ENCODE measurements around the gene SLC4A5. TPM values are rescaled to one million over a fixed set of nuclear protein-coding genes. Genes with fewer than 3 reads are reported as not detected.
"Not testable (repeated sequence)": the region's sequence is repeated elsewhere in the genome, so short reads cannot be mapped to it uniquely, and the experiment has no call there.

The SLC4A5 gene
- total RNA-seq, 8 experiments from 2014 or later, result 0.25 to 5.9 (median 2.8) TPM

DNA sequence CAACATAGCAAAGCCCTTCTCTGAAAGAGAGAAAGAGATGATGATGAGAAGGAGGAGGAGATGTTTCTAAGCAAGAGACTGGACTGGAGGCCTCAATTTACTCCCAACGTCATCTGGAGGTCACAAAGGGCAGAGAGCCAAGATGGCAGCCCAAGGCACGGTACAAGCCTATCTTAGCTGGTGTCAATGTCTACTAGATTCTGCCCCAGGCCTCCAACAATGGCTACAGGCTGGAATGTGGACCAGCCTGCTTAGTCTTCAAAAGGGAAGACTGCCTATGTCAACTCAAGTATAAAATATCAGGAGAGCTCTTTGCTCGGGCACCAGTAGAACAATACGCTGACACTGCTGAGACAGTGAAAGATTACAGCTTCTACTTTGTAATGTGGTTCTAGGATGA lies 6.7 kb upstream of the SLC4A5 start:
- in situ Hi-C loops (cut with MboI; ENCODE audit: low pct_unique_long_range_greater_than_20kb in 2 of 9, low sequenced_read_pairs in 9 of 9, unreplicated experiment in 9 of 9), result no loop called here
- H3K4me1 ChIP-seq (replicated peaks in 1 of 2), result no peaks in the 10 kb centered on the region
- ATAC-seq (replicated peaks in 6 of 8), result no peak
- no peak overlapping the region for H3K4me3 ChIP-seq
- 56 to 100% (median 86%) methylated on average over 1 to 4 of the region's 4 CpGs; no CpG with 5 or more reads in 3 of the 10 experiments for WGBS, 10 experiments
- no peak overlapping the region for H3K27ac ChIP-seq

DNA sequence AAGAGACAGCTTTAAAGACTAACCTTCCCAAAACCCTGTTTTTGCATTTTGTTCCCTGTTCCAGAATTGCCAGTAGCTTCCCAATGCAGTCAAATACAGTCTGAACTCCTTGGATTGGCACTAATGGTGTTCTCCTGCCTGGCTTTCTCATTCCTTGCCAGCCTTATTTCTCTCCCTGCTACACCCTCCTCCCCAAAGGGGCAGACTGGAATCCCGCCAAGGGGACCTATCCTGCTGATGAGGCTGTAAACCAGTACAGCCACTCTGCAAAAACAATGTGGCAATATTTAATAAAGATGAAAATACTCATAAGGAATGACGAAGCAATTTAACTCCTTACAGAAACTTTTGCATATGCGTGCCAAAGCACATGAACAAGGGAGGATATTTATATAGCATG lies 4.5 kb upstream of the SLC4A5 start:
- 33 to 100% (median 92%) methylated on average over 1 to 3 of the region's 3 CpGs; no CpG with 5 or more reads in 2 of the 10 experiments for WGBS, 10 experiments
- Histone ChIP-seq H3K27ac (no peak overlapping the region), H3K4me1 (replicated peaks in 1 of 2) (no peaks in the 10 kb centered on the region), H3K4me3 (no peak overlapping the region)
- in situ Hi-C loops (cut with MboI; ENCODE audit: low pct_unique_long_range_greater_than_20kb in 2 of 9, low sequenced_read_pairs in 9 of 9, unreplicated experiment in 9 of 9), result no loop called here
- ATAC-seq (replicated peaks in 6 of 8), result peak in 3 of 8 experiments; percentile 36 to 64 (median 51)

DNA sequence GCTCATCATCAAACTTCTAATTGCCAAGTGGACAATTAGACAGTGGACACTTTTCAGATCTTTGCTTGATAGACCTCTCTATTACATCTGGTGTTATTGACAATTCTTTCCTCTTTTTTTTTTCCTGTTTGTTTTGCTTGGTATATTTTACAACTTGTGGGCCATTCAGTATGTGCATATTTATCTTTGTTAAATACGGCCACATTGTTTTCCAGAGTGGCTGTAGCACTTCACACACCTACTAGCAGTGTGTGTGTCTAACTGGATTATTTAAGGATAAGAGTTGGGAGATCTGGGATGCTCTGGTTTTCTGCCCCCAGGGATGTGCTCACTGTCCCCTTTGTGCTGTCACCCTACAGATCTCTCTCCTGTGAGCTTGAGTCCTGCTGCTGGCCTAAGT lies 4.1 kb upstream of the SLC4A5 start:
- Histone ChIP-seq H3K4me3 (no peak overlapping the region), H3K4me1 (replicated peaks in 1 of 2) (no peaks in the 10 kb centered on the region), H3K27ac (no peak overlapping the region)
- 0 to 86% (median 60%) methylated on average over 1 of the region's 1 CpG; no CpG with 5 or more reads in 3 of the 10 experiments for WGBS, 10 experiments
- peak in 3 of 8 experiments; percentile 81 to 89 (median 89) for ATAC-seq (replicated peaks in 6 of 8)
- in situ Hi-C loops (cut with MboI; ENCODE audit: low pct_unique_long_range_greater_than_20kb in 2 of 9, low sequenced_read_pairs in 9 of 9, unreplicated experiment in 9 of 9), result no loop called here

DNA sequence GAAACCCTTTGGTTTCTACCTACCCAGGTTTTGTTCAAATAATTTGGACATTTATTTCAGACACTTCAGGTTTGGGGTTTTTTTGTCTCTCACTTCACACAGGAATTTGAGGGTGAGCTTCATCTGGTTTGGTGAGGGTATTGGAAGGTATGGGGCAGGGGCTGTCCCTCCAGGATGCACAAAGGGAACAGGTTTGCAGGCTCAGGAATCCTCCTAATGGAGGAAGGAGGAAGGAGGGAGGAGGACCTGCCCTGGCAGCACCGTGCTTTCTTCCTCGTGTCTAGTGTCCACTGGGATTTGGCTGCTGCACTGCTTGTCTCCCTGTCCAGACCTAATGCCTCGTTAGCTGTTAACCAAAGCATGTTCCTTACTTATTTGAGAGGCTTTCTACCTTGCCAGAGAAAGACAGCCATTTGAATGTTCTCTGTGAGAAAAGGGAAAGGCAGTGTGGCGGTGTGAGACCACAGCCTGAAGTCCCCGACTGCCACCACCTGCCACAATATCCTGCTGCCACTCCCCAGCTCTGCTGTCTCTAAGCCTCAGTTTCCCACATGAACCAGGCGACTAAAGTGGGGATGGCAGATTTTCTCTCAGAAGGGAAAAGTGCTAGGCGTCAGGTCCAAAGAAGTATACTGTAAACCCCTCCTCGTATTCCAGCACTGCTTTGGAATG lies 2.2 kb upstream of the SLC4A5 start:
- in situ Hi-C loops (cut with MboI; ENCODE audit: low pct_unique_long_range_greater_than_20kb in 2 of 9, low sequenced_read_pairs in 9 of 9, unreplicated experiment in 9 of 9), result no loop called here
- Histone ChIP-seq H3K4me3 (no peak overlapping the region), H3K4me1 (replicated peaks in 1 of 2) (no peaks in the 10 kb centered on the region), H3K27ac (no peak overlapping the region)
- no peak for ATAC-seq (replicated peaks in 6 of 8)
- WGBS, 10 experiments, result 30 to 100% (median 86%) methylated on average over 2 to 7 of the region's 8 CpGs

DNA sequence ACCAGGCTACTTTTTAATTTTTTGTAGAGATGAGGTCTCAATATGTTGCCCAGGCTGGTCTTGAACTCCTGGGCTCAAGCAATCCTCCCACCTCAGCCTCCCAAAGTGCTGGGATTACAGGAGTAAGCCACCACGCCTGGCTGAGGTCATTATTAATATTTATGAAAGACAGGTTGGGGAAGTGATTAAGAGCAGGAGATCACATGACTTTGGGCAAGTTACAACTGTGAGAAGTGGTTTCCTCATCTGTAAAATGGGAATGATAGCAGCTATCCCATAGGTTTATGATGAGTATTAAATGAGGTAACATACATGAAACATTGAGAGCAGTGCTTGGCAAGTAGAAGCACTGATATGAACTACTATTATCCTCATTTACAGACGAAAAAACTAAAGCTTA lies 7.0 kb downstream of the SLC4A5 start:
- H3K4me1 ChIP-seq (replicated peaks in 1 of 2); ATAC-seq (replicated peaks in 6 of 8); H3K27ac ChIP-seq; H3K4me3 ChIP-seq; in situ Hi-C loops (cut with MboI; ENCODE audit: low pct_unique_long_range_greater_than_20kb in 2 of 9, low sequenced_read_pairs in 9 of 9, unreplicated experiment in 9 of 9): not testable (repeated sequence)
- 0 to 72% (median 53%) methylated on average over 1 to 2 of the region's 2 CpGs; no CpG with 5 or more reads in 3 of the 10 experiments for WGBS, 10 experiments

DNA sequence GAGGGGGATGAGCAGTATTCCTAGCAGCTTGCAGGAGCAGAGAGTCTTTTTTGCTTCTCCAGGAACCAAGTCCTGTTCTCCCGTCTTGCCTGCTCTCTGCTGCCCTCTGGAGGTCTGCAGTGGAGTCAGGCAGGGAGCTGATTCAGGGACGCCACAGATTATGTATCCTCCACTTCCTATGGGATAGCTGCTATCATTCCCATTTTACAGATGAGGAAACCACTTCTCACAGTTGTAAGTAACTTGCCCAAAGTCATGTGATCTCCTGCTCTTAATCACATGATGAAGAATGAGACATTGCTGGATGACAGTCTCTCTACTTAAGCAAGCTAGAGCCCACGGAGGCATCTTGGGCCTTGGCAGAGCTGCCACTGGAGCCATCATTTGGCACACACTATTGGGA lies 8.3 kb downstream of the SLC4A5 start:
- in situ Hi-C loops (cut with MboI; ENCODE audit: low pct_unique_long_range_greater_than_20kb in 2 of 9, low sequenced_read_pairs in 9 of 9, unreplicated experiment in 9 of 9), result no loop called here
- H3K27ac ChIP-seq, result no peak overlapping the region
- ATAC-seq (replicated peaks in 6 of 8), result peak; percentile 75 to 98 (median 90)
- 0 to 50% (median 44%) methylated on average over 1 to 3 of the region's 3 CpGs; no CpG with 5 or more reads in 4 of the 10 experiments for WGBS, 10 experiments
- H3K4me3 ChIP-seq, result no peak overlapping the region
- no peaks in the 10 kb centered on the region for H3K4me1 ChIP-seq (replicated peaks in 1 of 2)

DNA sequence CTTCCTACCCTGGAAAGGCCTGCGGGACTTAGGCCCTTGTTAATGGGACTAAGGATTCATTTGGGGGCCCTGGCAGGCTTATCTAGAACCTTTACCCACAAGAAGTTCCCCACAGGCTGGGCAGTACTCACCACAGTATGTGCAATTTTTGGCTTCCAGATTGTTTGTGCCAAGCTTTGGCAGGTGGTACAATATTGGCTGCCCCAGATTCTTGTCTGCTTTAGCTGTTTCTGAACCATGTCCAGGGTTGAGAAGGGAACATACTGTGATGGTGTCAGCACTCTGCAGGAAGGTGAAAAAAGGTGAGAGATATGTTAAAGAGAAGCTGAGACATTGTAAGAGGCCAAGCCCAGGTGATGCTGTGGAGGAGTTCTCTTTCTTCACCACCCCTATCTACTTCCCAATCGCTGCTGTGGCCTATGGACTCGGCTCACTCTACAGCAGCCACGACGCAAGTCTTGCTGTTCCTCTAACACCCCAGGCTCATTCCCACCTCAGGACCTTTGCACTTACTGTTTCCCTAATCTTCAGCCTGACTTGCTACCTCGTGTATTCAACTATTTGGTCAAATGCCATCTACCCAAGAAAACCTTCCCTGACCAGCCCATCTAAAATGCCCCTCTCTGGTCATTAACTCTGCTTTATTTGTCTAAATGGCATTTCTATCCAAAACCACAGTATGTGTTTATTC lies 9.2 kb downstream of the SLC4A5 start:
- Histone ChIP-seq H3K4me3 (no peak overlapping the region), H3K4me1 (replicated peaks in 1 of 2) (no peaks in the 10 kb centered on the region), H3K27ac (no peak overlapping the region)
- no peak for ATAC-seq (replicated peaks in 6 of 8)
- in situ Hi-C loops (cut with MboI; ENCODE audit: low pct_unique_long_range_greater_than_20kb in 2 of 9, low sequenced_read_pairs in 9 of 9, unreplicated experiment in 9 of 9), result no loop called here
- 28 to 100% (median 90%) methylated on average over 1 to 6 of the region's 6 CpGs; no CpG with 5 or more reads in 1 of the 10 experiments for WGBS, 10 experiments

DNA sequence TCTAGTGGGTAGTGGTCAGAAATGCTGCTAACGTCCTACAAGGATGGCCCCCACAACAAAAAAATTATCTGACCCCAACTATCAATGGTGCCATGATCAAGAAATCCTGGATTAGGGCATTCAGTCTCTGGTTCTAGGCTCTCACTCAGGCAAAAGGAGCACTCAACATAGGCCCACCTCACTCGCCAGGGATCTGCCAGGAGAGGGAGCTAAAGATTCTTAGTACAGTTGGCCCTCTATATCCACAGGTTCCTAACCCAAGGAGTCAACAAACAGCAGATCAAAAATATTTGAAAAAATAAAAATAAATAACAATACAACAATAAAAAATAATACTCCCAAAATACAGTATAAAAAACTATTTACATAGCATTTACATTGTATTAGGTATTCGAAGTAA lies 10.0 kb downstream of the SLC4A5 start:
- no peak overlapping the region for H3K4me3 ChIP-seq
- 25 to 100% (median 58%) methylated on average over 1 to 3 of the region's 3 CpGs for WGBS, 10 experiments
- H3K4me1 ChIP-seq (replicated peaks in 1 of 2), result no peaks in the 10 kb centered on the region
- peak in 4 of 8 experiments; percentile 53 to 79 (median 70) for ATAC-seq (replicated peaks in 6 of 8)
- in situ Hi-C loops (cut with MboI; ENCODE audit: low pct_unique_long_range_greater_than_20kb in 2 of 9, low sequenced_read_pairs in 9 of 9, unreplicated experiment in 9 of 9), result no loop called here
- H3K27ac ChIP-seq, result no peak overlapping the region

DNA sequence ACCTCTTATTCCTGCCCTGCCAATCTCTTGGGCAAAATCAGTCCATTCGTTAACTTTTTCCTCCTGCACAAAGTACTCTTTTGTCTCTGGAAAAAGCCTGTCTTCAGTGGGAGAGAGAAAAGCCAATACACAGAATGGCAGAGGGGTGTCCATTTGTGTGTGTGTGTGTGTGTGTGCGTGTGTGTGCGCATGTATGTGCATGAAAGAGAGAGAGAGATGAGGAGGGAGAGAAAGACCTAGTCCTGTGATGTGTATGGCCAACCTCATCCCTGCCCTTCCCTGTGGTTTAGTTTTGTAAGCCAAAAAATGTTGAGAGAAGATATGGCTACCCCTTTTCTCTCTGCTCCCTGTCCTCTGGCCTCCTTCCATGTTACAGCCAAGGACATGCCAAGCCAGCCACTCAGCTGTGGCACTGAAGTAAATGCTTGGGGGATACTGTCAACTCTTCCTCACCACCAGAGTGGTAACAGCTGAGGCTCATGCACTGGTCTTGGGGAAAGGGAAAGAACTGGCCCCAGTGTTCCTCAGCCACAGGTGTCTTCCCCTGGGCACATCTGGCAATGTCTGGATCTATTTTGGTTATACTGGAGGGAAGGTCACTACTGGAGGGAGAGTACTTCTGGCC lies 10.6 kb downstream of the SLC4A5 start:
- WGBS, 10 experiments, result 67 to 100% (median 80%) methylated on average over 1 to 3 of the region's 3 CpGs; no CpG with 5 or more reads in 4 of the 10 experiments
- H3K4me1 ChIP-seq (replicated peaks in 1 of 2), result no peaks in the 10 kb centered on the region
- in situ Hi-C loops (cut with MboI; ENCODE audit: low pct_unique_long_range_greater_than_20kb in 2 of 9, low sequenced_read_pairs in 9 of 9, unreplicated experiment in 9 of 9), result no loop called here
- H3K4me3 ChIP-seq, result no peak overlapping the region
- no peak overlapping the region for H3K27ac ChIP-seq
- ATAC-seq (replicated peaks in 6 of 8), result peak in 1 of 8 experiments; percentile 14

DNA sequence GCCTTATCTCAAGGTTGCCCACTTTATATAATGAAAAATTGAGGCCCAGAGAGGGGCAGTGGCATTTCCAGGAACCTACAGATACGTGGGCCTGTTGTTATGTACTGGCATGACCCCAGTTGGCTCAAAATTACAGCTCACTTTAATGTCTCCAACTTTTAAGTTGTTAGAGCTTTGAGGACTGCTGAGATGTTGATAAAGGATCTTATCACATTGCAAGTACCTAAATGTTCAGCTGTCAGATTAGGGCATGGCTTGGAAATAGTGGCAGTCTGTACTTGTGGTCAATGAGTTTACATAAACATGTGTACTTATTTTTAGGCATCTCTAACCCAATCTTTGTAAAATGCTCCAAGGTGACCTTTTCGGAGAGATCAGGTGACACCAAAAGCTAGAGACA lies 14.6 kb downstream of the SLC4A5 start:
- no peak for ATAC-seq (replicated peaks in 6 of 8)
- no peak overlapping the region for H3K27ac ChIP-seq
- H3K4me3 ChIP-seq, result no peak overlapping the region
- in situ Hi-C loops (cut with MboI; ENCODE audit: low pct_unique_long_range_greater_than_20kb in 2 of 9, low sequenced_read_pairs in 9 of 9, unreplicated experiment in 9 of 9), result loop anchor here in 1 of 9 experiments (10.0 kb wide), 1 partner anchor 64 kb away; no protein-coding TSS in a partner anchor
- no peaks in the 10 kb centered on the region for H3K4me1 ChIP-seq (replicated peaks in 1 of 2)
- WGBS, 10 experiments, result 0 to 83% (median 73%) methylated on average over 1 to 2 of the region's 2 CpGs; no CpG with 5 or more reads in 3 of the 10 experiments

DNA sequence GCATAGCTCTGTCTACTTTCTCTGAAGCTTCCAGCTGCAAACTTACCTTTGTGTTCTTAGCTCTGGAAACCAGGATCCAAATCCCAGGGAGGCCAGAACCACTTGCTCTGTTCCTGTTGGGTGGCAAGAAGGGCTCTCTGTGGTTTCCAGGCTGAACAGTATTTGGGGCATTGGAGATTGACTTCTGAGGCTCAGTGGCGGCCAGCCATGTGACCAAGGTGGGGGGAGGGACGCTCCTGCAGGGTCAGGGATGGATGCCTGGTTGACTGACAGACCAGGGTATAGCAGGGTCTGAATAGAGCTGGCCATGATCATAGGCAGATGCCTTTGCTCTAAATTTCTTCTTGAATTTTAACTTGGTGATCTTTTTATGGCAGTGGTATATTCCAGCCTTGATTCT lies 15.1 kb downstream of the SLC4A5 start:
- H3K27ac ChIP-seq, result no peak overlapping the region
- no peaks in the 10 kb centered on the region for H3K4me1 ChIP-seq (replicated peaks in 1 of 2)
- no peak overlapping the region for H3K4me3 ChIP-seq
- WGBS, 10 experiments, result 24 to 48% methylated on average over 2 of the region's 2 CpGs; no CpG with 5 or more reads in 8 of the 10 experiments
- ATAC-seq (replicated peaks in 6 of 8), result no peak
- in situ Hi-C loops (cut with MboI; ENCODE audit: low pct_unique_long_range_greater_than_20kb in 2 of 9, low sequenced_read_pairs in 9 of 9, unreplicated experiment in 9 of 9), result loop anchor here in 1 of 9 experiments (10.0 kb wide), 1 partner anchor 63 kb away; no protein-coding TSS in a partner anchor

DNA sequence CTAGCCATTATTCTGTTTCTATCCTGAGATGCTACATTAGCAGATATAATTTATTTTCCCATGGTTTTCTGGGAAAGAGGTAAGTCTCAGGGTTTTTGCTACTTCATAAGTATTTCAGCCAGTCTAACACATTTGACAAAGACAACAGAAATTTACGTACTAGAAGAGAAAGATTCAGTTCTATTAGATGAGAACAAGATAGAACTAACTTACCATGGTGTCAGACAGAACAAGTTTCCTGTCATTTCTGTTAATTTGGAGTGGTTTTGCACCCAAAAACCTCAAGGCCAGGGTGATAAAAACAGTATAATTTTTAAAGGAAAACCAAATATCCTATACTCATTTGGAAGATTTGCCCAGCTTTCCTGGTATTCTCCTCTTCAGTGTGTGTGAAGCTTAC lies 15.6 kb downstream of the SLC4A5 start:
- Histone ChIP-seq H3K4me1 (replicated peaks in 1 of 2) (no peaks in the 10 kb centered on the region), H3K4me3 (no peak overlapping the region), H3K27ac (no peak overlapping the region)
- WGBS, 10 experiments, result 30 to 100% (median 70%) methylated on average over 1 of the region's 1 CpG; no CpG with 5 or more reads in 2 of the 10 experiments
- ATAC-seq (replicated peaks in 6 of 8), result no peak
- in situ Hi-C loops (cut with MboI; ENCODE audit: low pct_unique_long_range_greater_than_20kb in 2 of 9, low sequenced_read_pairs in 9 of 9, unreplicated experiment in 9 of 9), result loop anchor here in 1 of 9 experiments (10.0 kb wide), 1 partner anchor 63 kb away; no protein-coding TSS in a partner anchor

DNA sequence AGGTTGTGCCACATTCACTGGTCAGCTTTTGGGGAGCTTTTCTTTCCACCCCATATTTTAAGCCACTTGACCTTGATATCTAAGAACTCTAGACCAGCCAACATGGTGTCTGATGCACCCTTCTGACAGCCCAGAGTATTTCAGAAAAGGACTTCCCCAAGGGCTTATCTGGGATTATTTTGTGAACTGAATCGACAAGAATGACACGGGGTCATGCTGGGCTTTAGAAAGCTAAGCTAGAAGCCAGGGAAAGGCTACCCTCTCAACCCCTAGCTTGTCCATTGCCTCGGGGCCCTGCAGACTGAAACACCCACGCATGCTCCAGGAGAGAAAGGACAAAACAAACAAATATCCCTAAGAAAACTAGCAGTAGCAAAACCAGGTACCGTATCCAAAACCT lies 16.0 kb downstream of the SLC4A5 start:
- ATAC-seq (replicated peaks in 6 of 8), result no peak

More for the DNA sequence above, 16.0 kb downstream of the SLC4A5 start:
- Histone ChIP-seq H3K4me3 (no peak overlapping the region), H3K4me1 (replicated peaks in 1 of 2) (no peaks in the 10 kb centered on the region), H3K27ac (no peak overlapping the region)
- WGBS, 10 experiments, result 46 to 100% (median 69%) methylated on average over 1 to 5 of the region's 5 CpGs; no CpG with 5 or more reads in 3 of the 10 experiments
- in situ Hi-C loops (cut with MboI; ENCODE audit: low pct_unique_long_range_greater_than_20kb in 2 of 9, low sequenced_read_pairs in 9 of 9, unreplicated experiment in 9 of 9), result loop anchor here in 1 of 9 experiments (10.0 kb wide), 1 partner anchor 62 kb away; no protein-coding TSS in a partner anchor
